ES-I3 (cell line): ENCODE measurements around the gene F2.

ENCODE experiments used
- H3K36me3 ChIP-seq: 2 replicates; pipeline ENCODE4 v1.6.1; 2013; ENCODE audit warnings: mild to moderate bottlenecking, low read length, control low read depth, moderate library complexity; ENCODE audit not compliant: insufficient read depth
- H3K4me1 ChIP-seq: 2 replicates; pipeline ENCODE4 v1.6.1; 2013; ENCODE audit warnings: mild to moderate bottlenecking, control low read depth, low read length; ENCODE audit not compliant: insufficient read depth
- H3K9ac ChIP-seq: 2 replicates; pipeline ENCODE4 v1.6.1; 2013; ENCODE audit warnings: low read depth, mild to moderate bottlenecking, low read length, moderate library complexity
- H3K9me3 ChIP-seq: 2 replicates; pipeline ENCODE4 v1.6.1; 2013; ENCODE audit warnings: mild to moderate bottlenecking, low read length, moderate library complexity; ENCODE audit not compliant: control insufficient read depth, insufficient read depth

Gene F2

GRCh38 chr11:46761807-46762206 lies 42.8 kb downstream of the F2 start:
- H3K9me3 ChIP-seq, result no peaks in the 10 kb centered on the region
- peaks cover 12% of the 10 kb centered on the region for H3K4me1 ChIP-seq
- H3K36me3 ChIP-seq, result peaks cover 40% of the 10 kb centered on the region
- H3K9ac ChIP-seq, result no peak overlapping the region

GRCh38 chr11:46762248-46762647 lies 43.2 kb downstream of the F2 start:
- Histone ChIP-seq H3K36me3 (peaks cover 40% of the 10 kb centered on the region), H3K9ac (no peak overlapping the region), H3K9me3 (no peaks in the 10 kb centered on the region), H3K4me1 (peaks cover 12% of the 10 kb centered on the region)

GRCh38 chr11:46766656-46767055 lies 47.6 kb downstream of the F2 start:
- H3K9ac ChIP-seq, result no peak overlapping the region
- H3K4me1 ChIP-seq, result peaks cover 12% of the 10 kb centered on the region
- H3K36me3 ChIP-seq, result peaks cover 25% of the 10 kb centered on the region
- H3K9me3 ChIP-seq, result no peaks in the 10 kb centered on the region

DNA sequence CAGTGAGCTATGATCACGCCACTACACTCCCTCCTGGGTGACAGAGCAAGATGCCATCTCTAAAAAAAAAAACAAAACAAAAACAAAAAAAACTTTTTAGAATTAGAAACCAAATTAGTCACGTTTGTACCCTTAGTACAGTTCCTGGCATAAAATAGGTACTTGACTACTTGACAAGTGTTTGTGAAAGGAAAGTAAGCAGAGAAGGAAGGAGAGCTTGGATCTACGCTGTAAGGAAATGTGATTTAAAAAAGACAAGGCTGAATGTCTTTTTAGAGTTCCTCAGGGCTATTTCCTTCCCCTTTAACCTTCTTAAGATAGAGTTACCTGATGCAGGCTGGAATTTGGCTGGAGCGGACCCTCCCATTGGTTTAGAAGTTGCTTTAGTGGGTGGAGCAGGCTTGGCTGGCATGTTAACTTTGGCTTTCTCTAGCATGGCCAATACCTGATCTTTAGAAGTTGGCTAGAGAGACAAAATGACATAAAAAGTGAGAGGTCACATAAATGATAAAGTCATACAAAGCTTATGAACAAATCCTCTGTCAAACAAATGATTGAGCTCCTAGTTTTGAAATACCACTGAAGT lies 50.7 kb downstream of the F2 start:
- H3K36me3 ChIP-seq, result peaks cover 9% of the 10 kb centered on the region
- H3K9me3 ChIP-seq, result no peaks in the 10 kb centered on the region
- no peak overlapping the region for H3K9ac ChIP-seq
- H3K4me1 ChIP-seq, result peaks cover 12% of the 10 kb centered on the region

DNA sequence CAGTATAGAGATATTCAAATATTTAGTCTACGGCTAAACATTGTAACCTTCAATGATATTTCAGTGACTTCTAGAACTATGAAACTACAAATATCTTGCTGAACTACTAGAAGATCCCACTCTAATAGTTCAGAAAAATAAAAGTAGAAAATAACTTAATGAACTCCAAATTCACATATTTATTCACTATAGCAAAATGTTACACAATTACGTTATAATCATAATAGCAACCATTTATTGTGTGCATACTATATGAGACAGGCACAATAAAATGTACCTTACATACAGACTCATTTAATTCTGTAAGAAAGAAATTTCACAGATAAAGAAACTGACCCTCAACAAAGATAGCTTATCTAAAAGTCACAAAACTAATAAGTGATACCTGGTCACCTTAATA lies 57.9 kb downstream of the F2 start:
- Histone ChIP-seq H3K36me3 (peaks cover 25% of the 10 kb centered on the region), H3K9me3 (no peaks in the 10 kb centered on the region), H3K4me1 (no peaks in the 10 kb centered on the region), H3K9ac (no peak overlapping the region)

DNA sequence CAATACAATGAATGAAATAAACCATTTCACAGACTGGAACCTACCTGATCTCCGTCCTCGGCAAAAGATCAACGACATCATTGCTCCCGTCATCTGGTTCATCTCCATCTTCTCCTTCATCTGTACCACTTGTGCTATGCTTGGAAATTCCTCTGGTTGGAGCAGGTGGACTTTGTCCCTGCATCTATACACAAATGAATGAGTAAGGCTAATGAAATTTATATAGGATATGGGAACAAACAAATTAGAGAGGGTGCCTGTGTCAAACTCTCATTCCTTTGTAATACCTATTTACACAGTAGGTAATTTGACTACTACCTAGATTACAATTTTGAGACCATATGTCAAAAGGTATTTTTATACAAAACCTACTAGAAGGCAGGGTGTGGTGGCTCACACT lies 59.4 kb downstream of the F2 start:
- Histone ChIP-seq H3K9me3 (no peaks in the 10 kb centered on the region), H3K36me3 (peaks cover 28% of the 10 kb centered on the region), H3K4me1 (no peaks in the 10 kb centered on the region), H3K9ac (no peak overlapping the region)
